Stimulated activated CD4-positive, alpha-beta T cell treated with anti-CD3 and anti-CD28 coated beads, Interleukin-2, amount 100 ng/mL, for 48 hours (primary cell): ENCODE measurements around the gene MAGEL2.

Experiments
- DNase-seq, 2 donors: peaks; one replicate each; pipeline ENCODE4 v3.0.0-alpha.2; 2020

Gene MAGEL2

GRCh38 chr15:23647421-23648370, at the start of gene MAGEL2:
Gene MAGEL2 (minus strand): TSS chr15:23647867. CDS start chr15:23647742, 125 bp downstream.
- DNase-seq: no peak

GRCh38 chr15:23695282-23695681, 47.6 kb upstream of the MAGEL2 start:
- no peak for DNase-seq

- no peak for DNase-seq
Measured at GRCh38 chr15:23694592-23694991, 46.9 kb upstream of the MAGEL2 start.

GRCh38 chr15:23690450-23690852, 42.8 kb upstream of the MAGEL2 start:
- DNase-seq: no peak

GRCh38 chr15:23690015-23690414, 42.3 kb upstream of the MAGEL2 start:
- DNase-seq: no peak

GRCh38 chr15:23687143-23687470, 39.4 kb upstream of the MAGEL2 start, which contains the start of gene NDN:
Gene NDN (minus strand): TSS chr15:23687305. CDS start chr15:23687217, 88 bp downstream.
- DNase-seq: peak in 1 of 2 donors; percentile 2

GRCh38 chr15:23686466-23687142, 38.9 kb upstream of the MAGEL2 start:
- no peak for DNase-seq

GRCh38 chr15:23671481-23671880, 23.8 kb upstream of the MAGEL2 start:
- DNase-seq: no peak

- DNase-seq: no peak
Measured at GRCh38 chr15:23670970-23671369, 23.3 kb upstream of the MAGEL2 start.

GRCh38 chr15:23663232-23663631, 15.6 kb upstream of the MAGEL2 start:
- DNase-seq: no peak

- peak; percentile 15 to 23 for DNase-seq
Measured at GRCh38 chr15:23648920-23649515, 1.4 kb upstream of the MAGEL2 start.

GRCh38 chr15:23647001-23647295, 719 bp downstream of the MAGEL2 start:
- DNase-seq: no peak

- DNase-seq: no peak
Measured at GRCh38 chr15:23646165-23647000, 1.3 kb downstream of the MAGEL2 start.

- no peak for DNase-seq
Measured at GRCh38 chr15:23645371-23646164, 2.1 kb downstream of the MAGEL2 start.

GRCh38 chr15:23644829-23645228, 2.8 kb downstream of the MAGEL2 start:
- no peak for DNase-seq

- DNase-seq: peak; percentile 40 to 41
Measured at GRCh38 chr15:23642413-23643044, 5.1 kb downstream of the MAGEL2 start.

- DNase-seq: no peak
Measured at GRCh38 chr15:23634181-23634580, 13.5 kb downstream of the MAGEL2 start.

- DNase-seq: no peak
Measured at GRCh38 chr15:23629234-23629805, 18.3 kb downstream of the MAGEL2 start.

GRCh38 chr15:23628612-23629233, 18.9 kb downstream of the MAGEL2 start:
- DNase-seq: no peak

GRCh38 chr15:23616536-23616935, 31.1 kb downstream of the MAGEL2 start:
- no peak for DNase-seq

- DNase-seq: no peak
Measured at GRCh38 chr15:23606226-23606625, 41.4 kb downstream of the MAGEL2 start.
